ENCODE data around the gene SPATS1. TPM values are rescaled to one million over a fixed set of nuclear protein-coding genes. Genes with fewer than 3 reads are reported as not detected.

SPATS1 gene
- polyA plus RNA-seq, 1 donor (not counting 4 experiments of a cell fraction or from before 2014, with no cell fraction given), result not detected

DNA sequence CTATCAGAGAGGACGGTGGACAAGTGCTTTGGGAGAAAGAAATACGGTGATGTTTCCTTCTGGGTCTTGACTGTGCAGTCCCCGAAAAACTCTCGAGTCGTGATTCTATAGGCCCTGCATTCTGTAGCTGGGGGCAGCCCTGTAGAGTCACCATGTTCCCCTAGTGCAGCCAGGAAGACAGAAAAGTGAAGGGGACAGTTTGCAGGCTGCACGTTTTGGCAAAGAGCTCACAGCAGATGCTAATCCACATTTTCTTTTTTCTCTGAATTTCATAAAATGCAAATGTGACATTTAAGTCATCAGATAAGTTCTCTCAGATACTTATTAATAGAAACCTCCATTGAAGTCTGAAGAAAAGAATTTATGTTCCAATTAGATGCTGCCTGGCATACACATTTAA is 19.5 kb downstream of the SPATS1 start:
- no peak for FAIRE-seq
- Histone ChIP-seq H3K4me3 (ENCODE audit: control insufficient read depth in 2 of 3, extremely low read depth in 1 of 3, insufficient read depth in 2 of 3, low read depth in 1 of 3, low read length in 3 of 3) (no peak overlapping the region), H2AFZ (ENCODE audit: control insufficient read depth, low read length) (no peak overlapping the region), H4K20me1 (ENCODE audit: control insufficient read depth, extremely low read depth, insufficient read depth, low read length) (no peaks in the 10 kb centered on the region), H3K9me3 (ENCODE audit: control insufficient read depth, low read depth, low read length) (no peaks in the 10 kb centered on the region), H3K4me1 (ENCODE audit: control insufficient read depth, extremely low read depth, insufficient read depth, low read length) (no peaks in the 10 kb centered on the region), H3K36me3 (ENCODE audit: control insufficient read depth in 2 of 2, extremely low read depth in 1 of 2, insufficient read depth in 2 of 2, low read length in 2 of 2) (no peaks in the 10 kb centered on the region), H3K79me2 (ENCODE audit: control insufficient read depth, insufficient read depth, low read length) (no peaks in the 10 kb centered on the region), H3K27me3 (ENCODE audit: control insufficient read depth, extremely low read depth, insufficient read depth, low read length) (no peaks in the 10 kb centered on the region), H3K9ac (ENCODE audit: control insufficient read depth, extremely low read depth, insufficient read depth, low read length) (no peak overlapping the region), H3K4me2 (ENCODE audit: control insufficient read depth, extremely low read depth, insufficient read depth, low read depth, low read length) (no peak overlapping the region), H3K9me1 (ENCODE audit: control insufficient read depth, extremely low read depth, insufficient read depth, low read length) (no peaks in the 10 kb centered on the region), H3K27ac (ENCODE audit: control insufficient read depth, insufficient read depth, low read length) (no peak overlapping the region)
- TF ChIP-seq, protein P1, sequence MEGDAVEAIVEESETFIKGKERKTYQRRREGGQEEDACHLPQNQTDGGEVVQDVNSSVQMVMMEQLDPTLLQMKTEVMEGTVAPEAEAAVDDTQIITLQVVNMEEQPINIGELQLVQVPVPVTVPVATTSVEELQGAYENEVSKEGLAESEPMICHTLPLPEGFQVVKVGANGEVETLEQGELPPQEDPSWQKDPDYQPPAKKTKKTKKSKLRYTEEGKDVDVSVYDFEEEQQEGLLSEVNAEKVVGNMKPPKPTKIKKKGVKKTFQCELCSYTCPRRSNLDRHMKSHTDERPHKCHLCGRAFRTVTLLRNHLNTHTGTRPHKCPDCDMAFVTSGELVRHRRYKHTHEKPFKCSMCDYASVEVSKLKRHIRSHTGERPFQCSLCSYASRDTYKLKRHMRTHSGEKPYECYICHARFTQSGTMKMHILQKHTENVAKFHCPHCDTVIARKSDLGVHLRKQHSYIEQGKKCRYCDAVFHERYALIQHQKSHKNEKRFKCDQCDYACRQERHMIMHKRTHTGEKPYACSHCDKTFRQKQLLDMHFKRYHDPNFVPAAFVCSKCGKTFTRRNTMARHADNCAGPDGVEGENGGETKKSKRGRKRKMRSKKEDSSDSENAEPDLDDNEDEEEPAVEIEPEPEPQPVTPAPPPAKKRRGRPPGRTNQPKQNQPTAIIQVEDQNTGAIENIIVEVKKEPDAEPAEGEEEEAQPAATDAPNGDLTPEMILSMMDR (optimal IDR thresholded peaks at IDR 0.05 in 1 of 3, IDR thresholded peaks at IDR 0.05 in 1 of 3, conservative IDR thresholded peaks at IDR 0.05 in 1 of 3; ENCODE audit: extremely low read depth in 1 of 3, insufficient read depth in 2 of 3, low read length in 3 of 3), result no peak
- no peak for TF ChIP-seq EZH2 (IDR thresholded peaks at IDR 0.05; ENCODE audit: low read length)
- DNase-seq (ENCODE audit: low read depth, low spot score), result no peak
- dilution Hi-C loops (cut with MboI; ENCODE audit: extremely low pct_ligation_motif_present, low sequenced_read_pairs), result no loop called here

- TF ChIP-seq, protein P1 (optimal IDR thresholded peaks at IDR 0.05 in 1 of 3, IDR thresholded peaks at IDR 0.05 in 1 of 3, conservative IDR thresholded peaks at IDR 0.05 in 1 of 3; ENCODE audit: extremely low read depth in 1 of 3, insufficient read depth in 2 of 3, low read length in 3 of 3), result no peak
- no peak for TF ChIP-seq EZH2 (IDR thresholded peaks at IDR 0.05; ENCODE audit: low read length)
Measured at GRCh38 chr6:44363377-44363926, 21.0 kb downstream of the SPATS1 start.

More at GRCh38 chr6:44363377-44363926, 21.0 kb downstream of the SPATS1 start:
- Histone ChIP-seq H3K79me2 (ENCODE audit: control insufficient read depth, insufficient read depth, low read length) (no peaks in the 10 kb centered on the region), H3K9ac (ENCODE audit: control insufficient read depth, extremely low read depth, insufficient read depth, low read length) (no peak overlapping the region), H3K27me3 (ENCODE audit: control insufficient read depth, extremely low read depth, insufficient read depth, low read length) (no peaks in the 10 kb centered on the region), H3K36me3 (ENCODE audit: control insufficient read depth in 2 of 2, extremely low read depth in 1 of 2, insufficient read depth in 2 of 2, low read length in 2 of 2) (no peaks in the 10 kb centered on the region), H3K9me3 (ENCODE audit: control insufficient read depth, low read depth, low read length) (no peaks in the 10 kb centered on the region), H3K9me1 (ENCODE audit: control insufficient read depth, extremely low read depth, insufficient read depth, low read length) (no peaks in the 10 kb centered on the region), H3K4me3 (ENCODE audit: control insufficient read depth in 2 of 3, extremely low read depth in 1 of 3, insufficient read depth in 2 of 3, low read depth in 1 of 3, low read length in 3 of 3) (no peak overlapping the region), H3K4me2 (ENCODE audit: control insufficient read depth, extremely low read depth, insufficient read depth, low read depth, low read length) (no peak overlapping the region), H4K20me1 (ENCODE audit: control insufficient read depth, extremely low read depth, insufficient read depth, low read length) (no peaks in the 10 kb centered on the region), H3K27ac (ENCODE audit: control insufficient read depth, insufficient read depth, low read length) (no peak overlapping the region), H3K4me1 (ENCODE audit: control insufficient read depth, extremely low read depth, insufficient read depth, low read length) (no peaks in the 10 kb centered on the region), H2AFZ (ENCODE audit: control insufficient read depth, low read length) (no peak overlapping the region)
- FAIRE-seq (no peak), DNase-seq (ENCODE audit: low read depth, low spot score) (no peak)
- dilution Hi-C loops (cut with MboI; ENCODE audit: extremely low pct_ligation_motif_present, low sequenced_read_pairs), result no loop called here
